A549 (cell line): Measurements from ENCODE around the gene BCL2L12. TPM values are rescaled to one million over a fixed set of nuclear protein-coding genes. Genes with fewer than 3 reads are reported as not detected.
A peak's percentile ranks its signal among the peaks of the same experiment; 100 is the strongest.
"Not testable (repeated sequence)": the region's sequence is repeated elsewhere in the genome, so short reads cannot be mapped to it uniquely, and the experiment has no call there.

Experiments used
- ATAC-seq, 2 experiments: fragments of 200-7000 bp in 1 of 2; fragments of >200 bp in 1 of 2; cut with Nextera tagmentation in 1 of 2; cut with Tn5 transposase in 1 of 2; 3 replicates each; pipeline versions ENCODE4 v1.8.0 to v1.9.1; 2018 to 2020; ENCODE audit warnings: mild to moderate bottlenecking in 1 of 2, moderate library complexity in 1 of 2
- CTCF ChIA-PET: fragments of 300-600 bp; sonication (Branson Sonifier 250); formaldehyde crosslinking; extraction: SDS; loops from one replicate; lab custom pipeline; 2021; ENCODE audit warnings: antibody characterized with exemption, inconsistent platforms; lab: Yijun Ruan, JAX
- POLR2A ChIA-PET: fragments of 350-600 bp; formaldehyde crosslinking; extraction: SDS; loops from one replicate; lab custom pipeline; 2021; ENCODE audit warnings: antibody characterized with exemption, inconsistent platforms; lab: Yijun Ruan, JAX
- DNase-seq, 2 experiments: peaks; one replicate each; pipeline versions ENCODE4 v3.0.0 to v3.0.0-alpha.2; 2011 to 2016; ENCODE audit warnings: low read depth in 1 of 2, low spot score in 1 of 2
- FAIRE-seq: peaks from 2 replicates; lab custom pipeline; 2011; peaks lifted over from hg19 to GRCh38; lab: Jason Lieb, UNC
- H3K27ac ChIP-seq, 2 experiments: fragments of >200 bp; sonication (Bioruptor Twin); formaldehyde crosslinking; 3 replicates each; pipeline ENCODE4 v1.5.1; 2016 to 2017
- H3K4me1 ChIP-seq: fragments of >200 bp; sonication (Bioruptor Twin); formaldehyde crosslinking; 3 replicates; pipeline ENCODE4 v1.6.1; 2016
- H3K4me2 ChIP-seq: fragments of >200 bp; sonication (Bioruptor Twin); formaldehyde crosslinking; 3 replicates; pipeline ENCODE4 v1.6.1; 2016
- H3K4me3 ChIP-seq: fragments of >200 bp; sonication (Bioruptor Twin); formaldehyde crosslinking; 3 replicates; pipeline ENCODE4 v1.5.1; 2016
- H3K9me3 ChIP-seq: fragments of >200 bp; sonication (Bioruptor Twin); formaldehyde crosslinking; 3 replicates; pipeline ENCODE4 v1.6.1; 2016
- BCL3 ChIP-seq: fragments of >200 bp; sonication (Bioruptor Twin); formaldehyde crosslinking; IDR thresholded peaks from 3 replicates; pipeline ENCODE4 v1.6.1; 2016
- CBX8 ChIP-seq: fragments of 200-600 bp; sonication (generic); IDR thresholded peaks from 2 replicates; pipeline ENCODE4 v1.6.1; 2016
- CEBPB ChIP-seq, 2 experiments: fragments of >200 bp in 1 of 2; sonication (Bioruptor Twin) in 1 of 2; formaldehyde crosslinking in 1 of 2; IDR thresholded peaks; 2 replicates each; pipeline ENCODE4 v1.6.1; 2012 to 2016
- CHD2 ChIP-seq: fragments of 150-350 bp; IDR thresholded peaks from 2 replicates; pipeline ENCODE4 v1.6.1; 2014; ENCODE audit warnings: low read length; ENCODE audit not compliant: partially characterized antibody
- EHMT2 ChIP-seq: fragments of 200-600 bp; sonication (generic); IDR thresholded peaks from 2 replicates; pipeline ENCODE4 v1.6.1; 2016; ENCODE audit warnings: antibody characterized with exemption, low read depth, mild to moderate bottlenecking, moderate library complexity
- ESRRA ChIP-seq: fragments of 150-350 bp; IDR thresholded peaks from 2 replicates; pipeline ENCODE4 v1.6.1; 2014; ENCODE audit warnings: mild to moderate bottlenecking, low read length, borderline replicate concordance
- FOSL2 ChIP-seq, 2 experiments: fragments of 450-650 bp in 1 of 2; fragments of >200 bp in 1 of 2; sonication (Bioruptor Twin) in 1 of 2; formaldehyde crosslinking; IDR thresholded peaks; 2 replicates each; pipeline versions ENCODE4 v1.5.0 to v1.6.1; 2016 to 2020; ENCODE audit warnings: mild to moderate bottlenecking in 1 of 2, moderate library complexity in 1 of 2
- GATA3 ChIP-seq: IDR thresholded peaks from 2 replicates; pipeline ENCODE4 v1.6.1; 2012; ENCODE audit warnings: borderline replicate concordance
- HDAC2 ChIP-seq: fragments of 200-600 bp; sonication (generic); IDR thresholded peaks from 2 replicates; pipeline ENCODE4 v1.6.1; 2016
- KDM1A ChIP-seq: fragments of 200-600 bp; sonication (generic); IDR thresholded peaks from 2 replicates; pipeline ENCODE4 v1.6.1; 2016; ENCODE audit warnings: low read depth, mild to moderate bottlenecking
- MAFK ChIP-seq: fragments of 450-650 bp; IDR thresholded peaks from 2 replicates; pipeline ENCODE4 v1.6.1; 2014; ENCODE audit not compliant: partially characterized antibody
- MAZ ChIP-seq: fragments of 150-350 bp; IDR thresholded peaks from 2 replicates; pipeline ENCODE4 v1.6.1; 2014; ENCODE audit warnings: antibody characterized with exemption, low read depth, low read length, borderline replicate concordance
- NFE2L2 ChIP-seq: fragments of 150-350 bp; conservative IDR thresholded peaks from 2 replicates; pipeline ENCODE4 v1.6.1; 2014; ENCODE audit warnings: low read length
- NR3C1 ChIP-seq: fragments of >200 bp; sonication (Bioruptor Twin); formaldehyde crosslinking; IDR thresholded peaks from 3 replicates; pipeline ENCODE4 v1.6.1; 2017
- POLR2AphosphoS2 ChIP-seq: conservative IDR thresholded peaks from 2 replicates; pipeline ENCODE4 v1.6.1; 2012; ENCODE audit warnings: low read length, improper control_type of control experiment, inconsistent platforms
- RAD21 ChIP-seq, 2 experiments: fragments of >200 bp in 1 of 2; sonication (Bioruptor Twin) in 1 of 2; formaldehyde crosslinking in 1 of 2; IDR thresholded peaks in 1 of 2; conservative IDR thresholded peaks in 1 of 2; 2 replicates in 1 of 2; 3 replicates in 1 of 2; pipeline ENCODE4 v1.6.1; 2012 to 2018; ENCODE audit warnings: inconsistent platforms in 1 of 2
- RCOR1 ChIP-seq: fragments of 150-350 bp; IDR thresholded peaks from 2 replicates; pipeline ENCODE4 v1.6.1; 2014; ENCODE audit warnings: antibody characterized with exemption, low read length, low read depth
- RNF2 ChIP-seq: fragments of 200-600 bp; sonication (generic); IDR thresholded peaks from 2 replicates; pipeline ENCODE4 v1.6.1; 2016; ENCODE audit warnings: low read depth, mild to moderate bottlenecking, antibody characterized with exemption, moderate library complexity, borderline replicate concordance
- SMC3 ChIP-seq: fragments of >200 bp; sonication (Bioruptor Twin); formaldehyde crosslinking; IDR thresholded peaks from 3 replicates; pipeline ENCODE4 v1.6.1; 2018; ENCODE audit warnings: inconsistent platforms
- WGBS: methylation state at CpG from one replicate; pipeline ENCODE4 v1.1.6; 2017; ENCODE audit errors: missing lambda C conversion rate; 5-methylcytosine and 5-hydroxymethylcytosine counted together
- polyA plus RNA-seq, 4 experiments: library from polyadenylated mRNA; depleted of rRNA in 3 of 4; stranded (reverse); fragments of >200 nt; fragmentation: RNase III in 1 of 4; extraction: RNeasy Plus Mini Kit Qiagen cat#74134 plus additional on column Dnase treatment in 1 of 4; gene quantifications; 2 replicates in 3 of 4; 3 replicates in 1 of 4; pipeline ENCODE4 v1.2.3, GENCODE V29; 2011 to 2017
- TF ChIP-seq, protein P1 (sequence below): IDR thresholded peaks from 2 replicates; pipeline ENCODE4 v1.6.1; 2012
- TF ChIP-seq, protein P2 (sequence below): fragments of 250-450 bp; sonication (Bioruptor Pico); IDR thresholded peaks from 2 replicates; pipeline ENCODE4 v1.5.0; 2021; ENCODE audit warnings: mild to moderate bottlenecking, moderate library complexity, borderline replicate concordance

The BCL2L12 gene
- polyA plus RNA-seq, 2 of the 4 experiments (the other 2 are of a cell fraction) = 26.6 to 53.0 TPM

DNA sequence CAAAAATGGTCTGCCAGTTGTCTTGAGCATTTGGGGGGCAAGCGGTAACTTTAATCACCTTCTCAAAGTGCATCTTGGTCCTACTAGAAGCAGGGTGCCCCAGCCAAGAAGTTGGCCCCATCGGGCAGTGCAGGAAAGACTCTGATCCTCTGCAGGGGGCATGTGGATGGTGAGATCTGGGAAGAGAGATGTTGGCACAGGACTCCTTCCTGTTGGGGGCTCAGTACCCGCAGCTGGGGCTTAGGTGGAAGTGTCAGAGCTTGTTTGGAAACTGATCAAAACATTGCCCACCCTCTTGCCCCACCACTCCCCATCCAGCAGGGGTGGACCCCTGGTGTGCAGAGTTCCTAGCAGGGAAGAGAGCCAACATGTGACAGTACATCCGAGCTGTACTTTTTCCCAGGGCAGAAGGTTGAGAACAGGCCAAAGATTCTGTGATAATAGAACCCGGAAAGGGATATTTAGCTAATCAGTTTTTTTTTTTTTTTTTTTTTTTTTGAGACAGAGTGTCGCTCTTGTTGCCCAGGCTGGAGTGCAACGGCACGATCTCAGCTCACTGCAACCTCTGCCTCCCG is 34.6 kb upstream of the BCL2L12 start:
- FAIRE-seq (no peak), DNase-seq (no peak), ATAC-seq (peak; percentile 9 to 14; a peak in 3 of 6 replicates)
- 62% methylated on average over 9 of the region's 9 CpGs for WGBS
- no peak overlapping the region for H3K27ac ChIP-seq
- no peaks in the 10 kb centered on the region for H3K4me1 ChIP-seq
- no peak overlapping the region for H3K4me3 ChIP-seq
- no peak overlapping the region for H3K4me2 ChIP-seq
- POLR2A ChIA-PET = interaction anchor here (1.2 to 2.1 kb wide), 3 partner anchors 9 to 41 kb away, joined by 5 to 8 read pairs (median 6); partner anchors contain the start of genes PRR12 and RRAS
- no peaks in the 10 kb centered on the region for H3K9me3 ChIP-seq
- CTCF ChIA-PET = interaction anchor here (0.6 to 3.9 kb wide), 7 partner anchors 17 to 61 kb away, joined by 3 to 11 read pairs (median 5); no protein-coding TSS in a partner anchor
- TF ChIP-seq RNF2 (no peak), BCL3 (no peak), GATA3 (no peak), ESRRA (no peak), SMC3 (no peak), POLR2AphosphoS2 (no peak), EHMT2 (no peak), CBX8 (no peak), RCOR1 (no peak), KDM1A (no peak), HDAC2 (no peak), CEBPB (IDR thresholded peaks at IDR 0.05) (no peak), FOSL2 (IDR thresholded peaks at IDR 0.05) (no peak), FOSL2 (CRISPR knock-in tag; IDR thresholded peaks at IDR 0.05) (no peak), CHD2 (no peak), MAFK (no peak)
- TF ChIP-seq, protein P1, sequence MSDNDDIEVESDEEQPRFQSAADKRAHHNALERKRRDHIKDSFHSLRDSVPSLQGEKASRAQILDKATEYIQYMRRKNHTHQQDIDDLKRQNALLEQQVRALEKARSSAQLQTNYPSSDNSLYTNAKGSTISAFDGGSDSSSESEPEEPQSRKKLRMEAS = no peak
- TF ChIP-seq, protein P2, sequence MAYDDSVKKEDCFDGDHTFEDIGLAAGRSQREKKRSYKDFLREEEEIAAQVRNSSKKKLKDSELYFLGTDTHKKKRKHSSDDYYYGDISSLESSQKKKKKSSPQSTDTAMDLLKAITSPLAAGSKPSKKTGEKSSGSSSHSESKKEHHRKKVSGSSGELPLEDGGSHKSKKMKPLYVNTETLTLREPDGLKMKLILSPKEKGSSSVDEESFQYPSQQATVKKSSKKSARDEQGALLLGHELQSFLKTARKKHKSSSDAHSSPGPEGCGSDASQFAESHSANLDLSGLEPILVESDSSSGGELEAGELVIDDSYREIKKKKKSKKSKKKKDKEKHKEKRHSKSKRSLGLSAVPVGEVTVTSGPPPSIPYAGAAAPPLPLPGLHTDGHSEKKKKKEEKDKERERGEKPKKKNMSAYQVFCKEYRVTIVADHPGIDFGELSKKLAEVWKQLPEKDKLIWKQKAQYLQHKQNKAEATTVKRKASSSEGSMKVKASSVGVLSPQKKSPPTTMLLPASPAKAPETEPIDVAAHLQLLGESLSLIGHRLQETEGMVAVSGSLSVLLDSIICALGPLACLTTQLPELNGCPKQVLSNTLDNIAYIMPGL (CRISPR knock-in tag) = no peak
- TF ChIP-seq, all 56 proteins: peak for 0

DNA sequence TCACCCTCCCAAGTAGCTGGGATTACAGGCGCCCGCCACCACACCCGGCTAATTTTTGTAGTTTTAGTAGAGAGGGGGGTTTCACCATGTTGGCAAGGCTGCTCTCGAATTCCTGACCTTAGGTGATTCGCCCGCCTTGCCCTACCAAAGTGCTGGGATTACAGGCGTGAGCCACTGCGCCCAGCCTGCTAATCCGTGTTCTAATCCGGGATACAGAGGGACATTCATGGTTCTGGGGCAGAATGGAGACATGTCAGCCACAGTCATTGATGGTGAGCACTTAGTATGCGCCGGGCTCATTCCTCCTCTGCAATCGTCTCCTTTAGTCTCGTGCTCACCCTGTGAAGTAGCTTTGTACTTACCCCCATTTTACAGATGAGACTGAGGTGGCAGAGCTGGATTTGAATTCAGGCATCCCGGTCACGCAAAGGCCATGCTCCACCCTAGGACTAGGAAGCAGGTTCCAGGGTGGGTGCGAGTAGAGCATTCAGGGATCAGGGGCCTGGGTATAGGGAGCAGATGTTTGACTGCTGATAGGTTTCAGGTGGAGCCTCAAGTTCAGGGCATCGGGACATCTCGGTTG is 34.0 kb upstream of the BCL2L12 start:
- Histone ChIP-seq H3K4me1 (no peaks in the 10 kb centered on the region), H3K4me2 (no peak overlapping the region), H3K9me3 (no peaks in the 10 kb centered on the region), H3K27ac (no peak overlapping the region), H3K4me3 (no peak overlapping the region)
- FAIRE-seq = no peak
- 90% methylated on average over 19 of the region's 19 CpGs for WGBS
- TF ChIP-seq NFE2L2 = no peak
- ChIA-PET POLR2A (interaction anchor here (2.1 kb wide), 1 partner anchor 8 kb away, joined by 8 read pairs; the partner anchor contains the start of gene RRAS), CTCF (interaction anchor here (1.1 to 3.9 kb wide), 7 partner anchors 9 to 61 kb away, joined by 3 to 11 read pairs (median 5); partner anchors contain the start of gene PRMT1)
- peak in 1 of 2 experiments; percentile 2; a peak in 1 of 6 replicates for ATAC-seq
- no peak for DNase-seq

DNA sequence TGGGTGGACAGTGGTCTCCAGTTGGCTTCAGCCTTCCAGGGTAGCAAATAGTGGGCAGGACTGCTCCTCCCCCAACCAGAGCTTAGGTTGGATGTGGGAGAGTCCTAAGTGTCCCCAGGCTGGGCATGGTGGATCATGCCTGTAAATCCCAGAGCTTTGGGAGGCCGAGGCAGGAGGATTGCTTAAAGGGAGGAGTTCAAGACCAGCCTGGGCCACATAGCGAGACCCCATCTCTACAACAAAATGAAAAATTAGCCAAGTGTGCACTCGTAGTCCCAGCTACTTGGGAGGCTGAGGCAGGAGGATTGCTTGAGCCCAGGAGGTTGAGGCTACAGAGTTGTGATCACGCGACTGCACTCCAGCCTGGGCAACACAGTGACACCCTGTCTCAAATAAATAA is 33.2 kb upstream of the BCL2L12 start:
- Histone ChIP-seq H3K4me1 (peaks cover 2% of the 10 kb centered on the region; the same call in 2 of the 3 replicates), H3K4me3 (no peak overlapping the region), H3K27ac (no peak overlapping the region), H3K9me3 (no peaks in the 10 kb centered on the region), H3K4me2 (no peak overlapping the region)
- ChIA-PET POLR2A (interaction anchor here (2.1 kb wide), 1 partner anchor 8 kb away, joined by 8 read pairs; the partner anchor contains the start of gene RRAS), CTCF (interaction anchor here (1.1 to 3.9 kb wide), 5 partner anchors 10 to 45 kb away, joined by 3 to 11 read pairs (median 5); partner anchors contain the start of gene PRMT1)
- TF ChIP-seq RCOR1 (no peak), NR3C1 (no peak), RAD21 (conservative IDR thresholded peaks at IDR 0.05 in 1 of 2, IDR thresholded peaks at IDR 0.05 in 1 of 2) (no peak), MAZ (no peak), HDAC2 (no peak)
- no peak for DNase-seq
- no peak for ATAC-seq
- 97% methylated on average over 5 of the region's 5 CpGs for WGBS
- no peak for FAIRE-seq

DNA sequence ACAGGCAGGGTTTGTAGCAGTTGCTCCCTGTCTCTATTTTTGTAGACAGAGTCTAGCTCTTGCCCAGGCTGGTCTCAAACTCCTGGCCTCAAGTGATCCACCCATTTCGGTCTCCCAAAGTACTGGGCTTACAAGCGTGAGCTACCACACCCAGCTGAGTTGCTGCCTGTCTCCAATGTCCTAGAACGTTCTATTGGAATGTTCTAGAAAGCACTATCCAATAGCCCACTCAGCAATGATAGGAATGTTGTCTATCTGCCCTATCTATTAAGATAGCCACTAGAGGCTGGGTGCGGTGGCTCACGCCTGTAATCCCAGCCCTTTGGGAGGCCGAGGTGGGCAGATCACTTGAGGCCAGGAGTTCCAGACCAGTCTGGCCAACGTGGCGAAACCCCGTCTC is 32.5 kb upstream of the BCL2L12 start:
- ATAC-seq, H3K4me2 ChIP-seq, H3K4me1 ChIP-seq, H3K9me3 ChIP-seq, H3K4me3 ChIP-seq, FAIRE-seq, DNase-seq, H3K27ac ChIP-seq, POLR2A ChIA-PET: not testable (repeated sequence)
- 84% methylated on average over 9 of the region's 9 CpGs for WGBS
- CTCF ChIA-PET = interaction anchor here (0.6 to 3.9 kb wide), 3 partner anchors 23 to 87 kb away, joined by 3 to 11 read pairs (median 5); no protein-coding TSS in a partner anchor
